Stimulated activated naive B cell treated with anti-CD40 and anti-IgM and Interleukin-4, amounts not matched to agents 10 μg/mL and 1 μg/mL and 100 μg/mL, for 72 hours (primary cell): ENCODE measurements around the gene ZNHIT1.
A peak's percentile ranks its signal among the peaks of the same experiment; 100 is the strongest.

ENCODE experiments used
- ATAC-seq, 2 donors: fragments of 150-1000 bp; cut with Tn5 transposase; replicated peaks; 2 replicates each; pipeline ENCODE4 v1.10.0; 2021; ENCODE audit warnings: moderate library complexity in 1 of 2
- DNase-seq: peaks from one replicate; pipeline ENCODE4 v3.0.0; 2021
- H3K27ac Mint-ChIP-seq: one replicate; pipeline ENCODE4 v1.8.0; 2022; ENCODE audit warnings: mild to moderate bottlenecking, mixed read lengths
- H3K27me3 Mint-ChIP-seq, 2 donors: one replicate each; pipeline ENCODE4 v1.8.0; 2022; ENCODE audit warnings: mixed read lengths in 2 of 2
- H3K36me3 Mint-ChIP-seq, 2 donors: one replicate each; pipeline ENCODE4 v1.8.0; 2022; ENCODE audit warnings: mixed read lengths in 2 of 2, mild to moderate bottlenecking in 1 of 2
- H3K4me1 Mint-ChIP-seq, 2 donors: one replicate each; pipeline ENCODE4 v1.8.0; 2022; ENCODE audit warnings: mixed read lengths in 2 of 2, mild to moderate bottlenecking in 1 of 2
- H3K4me3 Mint-ChIP-seq, 2 donors: one replicate each; pipeline ENCODE4 v1.8.0; 2022; ENCODE audit warnings: mild to moderate bottlenecking in 2 of 2, mixed read lengths in 2 of 2, moderate library complexity in 1 of 2
- H3K9me3 Mint-ChIP-seq, 2 donors: one replicate each; pipeline ENCODE4 v1.8.0; 2022; ENCODE audit warnings: mixed read lengths in 2 of 2, mild to moderate bottlenecking in 1 of 2

The ZNHIT1 gene

DNA sequence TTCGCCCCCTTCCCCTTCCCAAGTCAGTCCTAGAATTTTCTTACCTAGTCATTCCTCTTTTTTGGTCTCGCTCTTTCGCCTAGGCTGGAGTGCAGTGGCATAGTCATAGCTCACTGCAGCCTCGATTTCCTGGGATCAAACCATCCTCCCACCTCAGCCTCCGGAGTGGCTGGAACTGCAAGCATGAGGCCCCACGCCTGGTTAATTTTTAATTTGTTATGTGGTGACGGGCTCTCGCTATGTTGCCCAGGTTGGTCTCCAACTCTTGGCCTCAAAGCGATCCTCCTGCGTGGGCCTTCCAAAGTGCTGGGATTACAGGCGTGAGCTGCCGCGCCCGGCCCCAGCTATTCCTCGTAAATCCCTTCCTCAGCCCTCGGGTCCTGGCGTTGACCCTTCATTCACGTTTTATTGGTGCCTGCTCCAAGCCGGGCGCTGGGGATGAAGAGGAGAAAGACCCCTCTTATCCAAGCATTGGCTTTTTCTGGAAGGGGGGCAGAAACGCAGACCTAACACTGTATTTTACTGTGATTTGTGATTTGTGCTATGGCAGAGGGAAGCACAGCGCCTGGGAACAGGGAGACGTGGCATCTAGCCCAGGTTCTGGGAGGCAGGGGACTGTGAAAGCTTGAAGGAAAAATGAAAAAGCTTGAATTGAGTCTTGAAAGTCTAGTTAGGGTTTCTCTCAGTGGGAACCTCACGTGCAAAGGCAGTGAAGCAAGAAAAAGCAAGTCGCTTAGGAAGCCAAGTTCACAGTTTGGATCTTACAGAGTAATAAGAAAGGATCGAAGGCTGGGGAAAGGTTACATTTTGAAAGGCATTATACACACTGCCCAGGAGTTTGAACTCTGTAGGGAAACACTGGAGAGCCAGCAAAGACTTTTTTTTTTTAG is 516 bp downstream of the ZNHIT1 start:
- DNase-seq (no peak), ATAC-seq (peak; percentile 1 to 12)
- H3K4me1 Mint-ChIP-seq = peaks cover 26 to 41% of the 10 kb centered on the region in 2 donors
- peaks cover 32 to 49% of the 10 kb centered on the region in 2 donors for H3K36me3 Mint-ChIP-seq
- peak overlapping the region; percentile 96 for H3K27ac Mint-ChIP-seq
- H3K27me3 Mint-ChIP-seq = no peaks in the 10 kb centered on the region
- peak overlapping the region; percentile 92 to 98 for H3K4me3 Mint-ChIP-seq
- no peaks in the 10 kb centered on the region for H3K9me3 Mint-ChIP-seq

DNA sequence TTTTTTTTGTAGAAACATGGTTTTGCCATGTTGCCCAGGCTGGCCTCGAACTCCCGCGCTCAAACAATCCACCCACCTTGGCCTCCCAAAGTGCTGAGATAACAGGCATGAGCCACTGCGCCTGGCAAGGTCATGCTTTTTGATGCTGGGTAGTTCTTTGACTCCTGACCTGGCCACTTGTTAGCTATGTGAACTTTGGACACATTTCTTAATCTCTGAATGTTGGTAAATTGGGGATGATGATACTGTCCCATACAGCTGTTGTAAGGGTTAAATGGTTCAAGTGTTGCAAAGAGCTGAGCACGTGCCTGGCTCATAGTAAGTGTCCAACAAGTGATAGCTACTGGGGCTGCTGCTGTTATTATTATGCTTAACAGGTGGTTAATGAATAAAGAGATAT is 2.3 kb downstream of the ZNHIT1 start:
- peaks cover 26 to 48% of the 10 kb centered on the region in 2 donors for H3K4me1 Mint-ChIP-seq
- no peak overlapping the region for H3K27ac Mint-ChIP-seq
- DNase-seq = no peak
- H3K36me3 Mint-ChIP-seq = peaks cover 36 to 56% of the 10 kb centered on the region in 2 donors
- no peak for ATAC-seq
- H3K4me3 Mint-ChIP-seq = no peak overlapping the region
- no peaks in the 10 kb centered on the region for H3K9me3 Mint-ChIP-seq
- H3K27me3 Mint-ChIP-seq = no peaks in the 10 kb centered on the region

DNA sequence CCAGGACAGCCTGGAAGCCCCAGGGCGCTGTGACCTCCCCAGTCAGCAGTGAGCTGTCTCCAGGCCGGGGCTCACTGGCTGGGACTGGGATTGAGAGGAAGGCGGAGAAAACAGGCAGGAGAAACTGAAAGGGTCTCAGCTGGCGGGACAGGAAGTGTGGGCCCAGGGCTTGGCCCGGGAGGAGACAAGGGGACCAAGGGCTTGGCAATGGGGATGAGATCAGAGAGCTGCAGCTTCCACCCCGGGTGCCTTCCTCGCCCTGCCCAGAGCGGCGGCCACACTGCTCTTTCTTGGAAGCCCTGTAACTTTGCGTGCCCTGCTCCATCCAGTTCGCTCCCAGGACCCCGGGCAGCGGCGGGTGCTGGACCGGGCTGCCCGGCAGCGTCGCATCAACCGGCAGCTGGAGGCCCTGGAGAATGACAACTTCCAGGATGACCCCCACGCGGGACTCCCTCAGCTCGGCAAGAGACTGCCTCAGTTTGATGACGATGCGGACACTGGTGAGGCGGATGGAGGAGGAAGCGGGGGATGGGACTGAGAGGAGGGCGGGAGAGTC is 4.4 kb downstream of the ZNHIT1 start:
- no peaks in the 10 kb centered on the region for H3K9me3 Mint-ChIP-seq
- H3K4me3 Mint-ChIP-seq = no peak overlapping the region
- no peak for DNase-seq
- no peak for ATAC-seq
- peaks cover 15 to 42% of the 10 kb centered on the region in 2 donors for H3K4me1 Mint-ChIP-seq
- H3K27me3 Mint-ChIP-seq = no peaks in the 10 kb centered on the region
- H3K36me3 Mint-ChIP-seq = peaks cover 42 to 55% of the 10 kb centered on the region in 2 donors
- H3K27ac Mint-ChIP-seq = no peak overlapping the region

DNA sequence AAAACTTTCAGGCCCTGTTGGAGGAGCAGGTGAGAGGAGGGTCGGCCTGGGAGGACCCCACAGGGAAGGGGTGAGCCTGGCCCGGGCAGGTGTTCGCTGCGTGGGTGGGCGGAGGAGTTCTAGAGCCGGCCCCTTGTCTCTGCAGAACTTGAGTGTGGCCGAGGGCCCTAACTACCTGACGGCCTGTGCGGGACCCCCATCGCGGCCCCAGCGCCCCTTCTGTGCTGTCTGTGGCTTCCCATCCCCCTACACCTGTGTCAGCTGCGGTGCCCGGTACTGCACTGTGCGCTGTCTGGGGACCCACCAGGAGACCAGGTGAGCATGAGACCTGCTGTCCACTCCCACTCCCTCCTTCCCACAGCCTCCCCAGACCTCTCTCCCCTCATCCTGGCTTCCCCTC is 5.6 kb downstream of the ZNHIT1 start:
- Mint-ChIP-seq H3K27me3 (no peaks in the 10 kb centered on the region), H3K4me3 (no peak overlapping the region), H3K36me3 (peaks cover 41 to 57% of the 10 kb centered on the region in 2 donors), H3K27ac (no peak overlapping the region), H3K4me1 (peaks cover 15 to 42% of the 10 kb centered on the region in 2 donors), H3K9me3 (no peaks in the 10 kb centered on the region)
- ATAC-seq (no peak), DNase-seq (no peak)

DNA sequence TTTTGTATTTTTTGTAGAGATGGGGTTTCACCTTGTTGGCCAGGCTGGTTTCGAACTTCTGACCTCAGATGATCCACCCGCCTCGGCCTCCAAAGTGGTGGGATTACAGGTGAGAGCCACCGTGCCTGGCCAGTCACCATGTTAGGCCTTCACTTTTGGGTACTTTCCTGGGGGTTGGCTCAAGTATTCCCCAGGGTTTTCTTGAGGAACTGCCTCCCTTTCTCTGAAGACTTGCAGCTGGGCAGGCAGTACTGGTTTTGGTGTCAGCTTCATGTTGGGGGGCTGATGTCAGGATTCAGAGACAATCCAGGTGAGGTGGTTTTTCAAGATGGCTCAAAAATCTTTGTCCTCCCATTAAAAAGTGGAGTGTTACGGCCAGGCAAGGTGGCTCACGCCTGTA is 7.7 kb downstream of the ZNHIT1 start:
- H3K4me1 Mint-ChIP-seq = peaks cover 10 to 32% of the 10 kb centered on the region in 2 donors
- ATAC-seq = peak; percentile 50 to 62
- no peaks in the 10 kb centered on the region for H3K9me3 Mint-ChIP-seq
- DNase-seq = no peak
- peaks cover 54 to 66% of the 10 kb centered on the region in 2 donors for H3K36me3 Mint-ChIP-seq
- H3K4me3 Mint-ChIP-seq = no peak overlapping the region
- H3K27ac Mint-ChIP-seq = no peak overlapping the region
- no peaks in the 10 kb centered on the region for H3K27me3 Mint-ChIP-seq

DNA sequence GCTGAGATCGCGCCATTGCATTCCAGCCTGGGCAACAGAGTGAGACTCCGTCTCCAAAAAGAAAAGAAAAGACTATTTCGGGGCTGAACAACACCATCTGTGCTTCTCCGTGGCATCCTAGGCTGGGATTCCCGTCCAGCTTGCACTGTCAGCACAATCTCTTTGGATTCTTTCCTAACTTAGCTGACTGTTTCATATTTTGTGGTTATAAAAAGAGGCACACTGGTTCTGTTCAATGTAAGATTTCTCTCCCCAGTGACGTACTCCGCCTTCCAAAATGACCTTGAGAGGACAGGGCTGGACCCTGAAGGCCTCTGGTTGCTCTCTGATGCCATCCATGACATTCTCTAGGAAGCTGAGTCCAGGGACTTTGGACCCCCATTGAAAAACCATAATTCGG is 8.8 kb downstream of the ZNHIT1 start:
- Mint-ChIP-seq H3K36me3 (peaks cover 56 to 66% of the 10 kb centered on the region in 2 donors), H3K9me3 (no peaks in the 10 kb centered on the region), H3K27me3 (no peaks in the 10 kb centered on the region), H3K4me1 (peaks cover 11 to 26% of the 10 kb centered on the region in 2 donors), H3K4me3 (no peak overlapping the region), H3K27ac (no peak overlapping the region)
- DNase-seq = no peak
- no peak for ATAC-seq

DNA sequence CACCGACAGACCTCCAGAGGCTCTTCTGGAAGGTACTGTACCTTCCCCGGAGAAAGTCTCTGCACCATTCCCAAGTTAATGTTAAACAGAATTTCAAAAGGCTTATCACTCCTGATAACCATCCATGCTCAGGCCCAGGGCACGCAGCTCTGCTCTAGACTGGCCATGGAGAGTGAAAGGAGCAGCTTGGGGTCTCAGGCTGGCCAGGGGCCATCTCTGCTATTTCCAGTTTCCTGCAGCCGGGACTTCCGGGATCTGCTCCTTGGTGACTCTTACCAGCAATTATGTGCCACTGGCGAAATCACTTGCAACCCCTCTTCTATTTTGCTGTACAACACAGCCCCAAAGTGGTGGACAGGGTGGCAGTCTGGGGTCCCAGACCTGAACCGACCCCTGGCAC is 13.7 kb downstream of the ZNHIT1 start:
- H3K4me3 Mint-ChIP-seq = no peak overlapping the region
- H3K36me3 Mint-ChIP-seq = peaks cover 39 to 43% of the 10 kb centered on the region in 2 donors
- no peak for DNase-seq
- H3K27ac Mint-ChIP-seq = no peak overlapping the region
- no peaks in the 10 kb centered on the region for H3K27me3 Mint-ChIP-seq
- H3K4me1 Mint-ChIP-seq = peaks cover 3 to 13% of the 10 kb centered on the region in 2 donors
- ATAC-seq = no peak
- H3K9me3 Mint-ChIP-seq = no peaks in the 10 kb centered on the region

DNA sequence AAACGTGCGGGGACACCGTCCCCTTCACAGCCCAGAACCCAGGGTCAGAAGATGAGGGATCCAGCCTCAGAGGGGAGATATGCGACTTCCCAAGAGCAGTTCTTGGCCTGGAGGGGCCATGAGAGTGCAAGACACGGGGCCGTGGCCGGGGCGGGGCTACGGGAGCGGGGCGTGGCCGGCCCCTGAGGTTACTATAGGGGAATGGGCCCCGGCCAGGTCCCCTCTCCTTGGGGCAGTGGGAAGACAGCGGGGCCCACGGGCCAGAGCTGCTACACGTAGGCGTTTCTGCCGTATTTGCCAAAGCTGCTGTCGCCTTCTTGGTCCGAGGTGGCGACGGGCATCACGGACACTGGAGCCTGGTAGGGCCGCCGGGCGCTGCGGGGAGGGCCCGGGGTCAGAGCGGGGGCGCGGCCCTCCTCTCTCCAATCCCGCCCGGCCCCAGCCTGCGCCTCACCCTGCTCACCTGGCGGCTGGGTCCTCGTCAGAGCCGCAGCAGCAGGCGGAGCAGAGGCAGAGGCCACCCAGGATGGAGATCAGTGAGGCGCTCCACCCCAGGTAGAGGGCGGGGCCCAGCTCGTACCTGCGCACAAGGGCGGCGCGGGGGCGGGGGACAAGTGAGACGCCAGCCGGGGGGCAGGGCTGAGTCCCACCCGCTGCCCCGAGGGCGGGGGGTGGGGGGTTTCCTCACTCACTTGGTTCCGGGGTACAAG is 14.3 kb downstream of the ZNHIT1 start:
- H3K36me3 Mint-ChIP-seq = peaks cover 36 to 43% of the 10 kb centered on the region in 2 donors
- no peak for DNase-seq
- H3K9me3 Mint-ChIP-seq = no peaks in the 10 kb centered on the region
- H3K27ac Mint-ChIP-seq = no peak overlapping the region
- no peak overlapping the region for H3K4me3 Mint-ChIP-seq
- peaks cover 3 to 13% of the 10 kb centered on the region in 2 donors for H3K4me1 Mint-ChIP-seq
- no peak for ATAC-seq
- no peaks in the 10 kb centered on the region for H3K27me3 Mint-ChIP-seq

DNA sequence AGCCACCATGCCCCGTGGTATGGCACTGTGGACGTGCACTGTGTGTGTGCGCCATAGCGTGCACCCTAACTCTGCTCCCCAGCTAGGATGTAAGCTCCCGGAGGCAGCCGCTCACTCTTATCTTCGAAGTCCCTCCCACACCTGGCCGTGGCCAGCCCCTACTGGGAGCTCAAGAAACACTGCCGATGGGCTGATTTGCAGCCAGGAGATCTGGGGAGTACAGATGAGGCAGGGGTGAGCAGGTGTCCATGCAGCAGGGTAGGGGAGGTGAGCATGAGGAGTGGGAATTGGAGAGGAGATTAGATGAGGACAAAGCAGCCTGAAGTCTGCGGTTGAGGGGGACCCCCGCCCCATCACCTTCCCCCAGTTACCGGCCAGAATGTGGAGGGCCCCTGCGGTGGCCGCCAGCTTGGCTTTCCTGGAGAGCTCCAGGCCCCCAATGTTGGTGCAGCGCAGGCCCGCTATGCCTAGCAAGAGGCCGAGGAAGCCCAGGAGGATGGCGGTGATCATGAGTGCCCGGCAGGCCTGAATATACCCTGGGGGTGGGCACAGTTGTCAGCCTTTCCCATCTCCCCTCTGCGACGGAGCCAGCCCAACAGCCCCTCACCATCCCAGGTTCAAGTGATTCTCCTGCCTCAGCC is 16.1 kb downstream of the ZNHIT1 start:
- no peaks in the 10 kb centered on the region for H3K9me3 Mint-ChIP-seq
- H3K4me1 Mint-ChIP-seq = peaks cover 9 to 27% of the 10 kb centered on the region in 2 donors
- H3K27me3 Mint-ChIP-seq = no peaks in the 10 kb centered on the region
- H3K4me3 Mint-ChIP-seq = no peak overlapping the region
- peaks cover 42 to 50% of the 10 kb centered on the region in 2 donors for H3K36me3 Mint-ChIP-seq
- no peak for DNase-seq
- no peak for ATAC-seq
- H3K27ac Mint-ChIP-seq = no peak overlapping the region

DNA sequence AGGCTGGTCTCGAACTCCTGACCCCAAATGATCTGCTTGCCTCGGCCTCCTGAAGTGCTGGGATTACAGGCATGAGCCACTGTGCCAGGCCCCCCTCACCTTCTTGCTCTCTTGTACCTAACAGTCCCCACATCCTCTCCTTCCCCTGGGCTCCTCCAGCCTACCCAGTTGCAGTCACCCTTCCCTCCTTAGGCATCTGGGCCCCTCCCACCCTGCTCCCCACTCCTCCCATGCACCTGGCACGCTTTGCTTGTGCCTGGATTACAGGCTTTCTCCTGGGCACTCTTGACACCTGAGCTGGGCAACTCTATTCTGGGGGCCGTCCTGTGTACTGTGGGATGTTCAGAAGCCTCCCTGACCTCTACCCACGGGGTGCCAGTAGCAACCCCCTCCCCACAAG is 16.7 kb downstream of the ZNHIT1 start:
- Mint-ChIP-seq H3K4me1 (peaks cover 9 to 33% of the 10 kb centered on the region in 2 donors), H3K4me3 (peak overlapping the region in 1 of 2 donors; percentile 21), H3K36me3 (peaks cover 45 to 52% of the 10 kb centered on the region in 2 donors), H3K27ac (no peak overlapping the region), H3K9me3 (no peaks in the 10 kb centered on the region), H3K27me3 (no peaks in the 10 kb centered on the region)
- DNase-seq (no peak), ATAC-seq (no peak)

DNA sequence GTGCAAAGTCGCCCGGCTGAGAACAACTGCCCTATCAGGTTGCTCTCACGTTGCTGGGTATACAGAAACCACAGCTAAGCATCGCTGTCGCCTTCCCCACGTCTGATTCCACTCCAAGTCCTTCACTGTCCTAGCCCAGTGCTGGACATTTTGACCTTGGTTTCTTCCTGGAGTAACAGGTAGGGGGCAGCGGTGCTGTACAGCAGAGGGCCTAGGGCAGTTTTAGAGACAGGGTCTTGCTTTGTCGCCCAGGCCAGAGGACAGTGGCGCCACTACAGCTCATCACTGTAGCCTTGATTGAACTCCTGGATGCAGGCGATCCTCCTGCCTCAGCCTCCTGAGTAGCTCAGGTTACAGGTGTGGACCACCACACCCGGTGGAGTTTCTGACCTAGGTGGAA is 17.1 kb downstream of the ZNHIT1 start:
- H3K27ac Mint-ChIP-seq = no peak overlapping the region
- peaks cover 9 to 35% of the 10 kb centered on the region in 2 donors for H3K4me1 Mint-ChIP-seq
- no peak for ATAC-seq
- no peak for DNase-seq
- H3K27me3 Mint-ChIP-seq = no peaks in the 10 kb centered on the region
- H3K4me3 Mint-ChIP-seq = no peak overlapping the region
- H3K36me3 Mint-ChIP-seq = peaks cover 43 to 49% of the 10 kb centered on the region in 2 donors
- no peaks in the 10 kb centered on the region for H3K9me3 Mint-ChIP-seq

DNA sequence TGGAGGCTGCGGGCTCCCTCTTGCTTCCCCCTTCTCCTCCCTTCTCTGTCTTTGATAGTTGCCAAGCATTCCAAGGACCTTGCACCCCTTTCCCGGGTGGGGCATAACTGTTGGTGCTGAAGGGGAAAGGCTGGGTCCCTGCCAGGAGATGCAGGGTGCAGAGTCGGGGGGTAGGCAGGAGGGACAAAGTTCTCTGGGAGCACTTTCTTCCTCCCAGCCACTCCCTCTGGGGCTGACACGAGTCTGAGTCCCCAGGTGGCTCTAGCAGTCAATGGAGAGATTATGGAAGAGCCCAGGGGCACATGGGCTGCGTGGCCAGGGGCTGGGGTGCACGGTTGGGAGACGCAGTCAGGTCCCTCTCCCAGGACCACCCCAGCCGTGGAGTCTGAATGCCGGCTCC is 17.6 kb downstream of the ZNHIT1 start:
- H3K9me3 Mint-ChIP-seq = no peaks in the 10 kb centered on the region
- no peak for ATAC-seq
- no peak overlapping the region for H3K27ac Mint-ChIP-seq
- no peaks in the 10 kb centered on the region for H3K27me3 Mint-ChIP-seq
- DNase-seq = no peak
- H3K36me3 Mint-ChIP-seq = peaks cover 45 to 47% of the 10 kb centered on the region in 2 donors
- no peak overlapping the region for H3K4me3 Mint-ChIP-seq
- H3K4me1 Mint-ChIP-seq = peaks cover 9 to 32% of the 10 kb centered on the region in 2 donors

DNA sequence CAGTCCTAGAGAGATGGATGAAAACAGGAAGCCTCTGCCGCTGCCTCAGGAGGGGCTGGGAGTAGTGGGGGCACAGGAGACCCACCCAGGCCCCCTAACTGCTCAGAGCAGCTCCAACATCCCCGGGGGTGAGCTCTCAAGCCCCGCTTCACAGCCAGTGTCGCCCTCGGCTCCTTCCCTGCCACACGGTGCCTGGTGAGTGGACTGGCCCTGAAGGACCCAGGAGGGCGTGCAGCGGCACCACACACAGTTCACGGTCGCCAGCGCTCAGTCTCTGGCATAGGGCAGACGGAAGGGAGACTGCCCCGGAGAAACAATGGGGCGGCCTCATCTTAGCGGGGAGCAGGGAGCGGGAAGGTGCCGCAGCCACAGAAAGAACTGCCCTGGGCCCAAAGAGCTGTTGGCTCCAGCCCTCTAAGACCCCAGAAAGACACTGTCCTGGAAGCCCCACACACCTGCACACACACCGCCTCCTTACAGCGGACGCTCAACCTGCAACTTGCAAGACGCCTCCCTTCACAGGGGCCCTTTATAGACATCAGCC is 18.4 kb downstream of the ZNHIT1 start:
- peaks cover 47 to 48% of the 10 kb centered on the region in 2 donors for H3K36me3 Mint-ChIP-seq

More for the DNA sequence above, 18.4 kb downstream of the ZNHIT1 start:
- peaks cover 9 to 37% of the 10 kb centered on the region in 2 donors for H3K4me1 Mint-ChIP-seq
- no peaks in the 10 kb centered on the region for H3K9me3 Mint-ChIP-seq
- H3K27ac Mint-ChIP-seq = peak overlapping the region; percentile 42
- H3K27me3 Mint-ChIP-seq = no peaks in the 10 kb centered on the region
- H3K4me3 Mint-ChIP-seq = no peak overlapping the region
- no peak for DNase-seq
- ATAC-seq = no peak
